Measurements from ENCODE around the gene SERGEF.
"Not testable (repeated sequence)": the region's sequence is repeated elsewhere in the genome, so short reads cannot be mapped to it uniquely, and the experiment has no call there.

SERGEF gene

GRCh38 chr11:17915500-17916143 is 97.2 kb downstream of the SERGEF start:
- H3K4me3 ChIP-seq (ENCODE audit: low read depth, low read length), result no peak overlapping the region

DNA sequence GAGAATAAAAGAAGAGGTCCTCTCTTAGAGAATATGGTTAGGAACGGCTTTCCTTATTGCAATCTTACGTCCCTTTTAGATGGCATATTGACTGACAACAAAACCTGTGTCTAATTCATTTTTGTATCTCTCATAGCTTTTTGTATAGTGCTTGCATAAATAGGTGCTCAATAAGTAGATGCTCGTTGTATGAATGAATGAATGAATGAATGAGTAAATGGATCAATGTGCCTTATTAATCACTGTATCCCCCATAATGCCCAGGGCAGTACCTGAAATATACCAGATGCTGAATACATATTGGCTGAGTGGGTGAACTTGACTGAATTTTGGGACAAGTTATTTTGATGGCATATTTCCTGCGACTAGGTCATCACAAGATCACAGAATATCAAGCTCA is 97.9 kb downstream of the SERGEF start:
- no peak overlapping the region for H3K4me3 ChIP-seq (ENCODE audit: low read depth, low read length)

- H3K4me3 ChIP-seq (ENCODE audit: low read depth, low read length), result no peak overlapping the region
Observed at GRCh38 chr11:17907046-17907445, 105.8 kb downstream of the SERGEF start.

- no peak overlapping the region for H3K4me3 ChIP-seq (ENCODE audit: low read depth, low read length)
Observed at GRCh38 chr11:17906436-17906835, 106.4 kb downstream of the SERGEF start.

- no peak overlapping the region for H3K4me3 ChIP-seq (ENCODE audit: low read depth, low read length)
Observed at GRCh38 chr11:17905477-17905876, 107.4 kb downstream of the SERGEF start.

- H3K4me3 ChIP-seq (ENCODE audit: low read depth, low read length), result no peak overlapping the region
Observed at GRCh38 chr11:17901481-17901880, 111.4 kb downstream of the SERGEF start.

DNA sequence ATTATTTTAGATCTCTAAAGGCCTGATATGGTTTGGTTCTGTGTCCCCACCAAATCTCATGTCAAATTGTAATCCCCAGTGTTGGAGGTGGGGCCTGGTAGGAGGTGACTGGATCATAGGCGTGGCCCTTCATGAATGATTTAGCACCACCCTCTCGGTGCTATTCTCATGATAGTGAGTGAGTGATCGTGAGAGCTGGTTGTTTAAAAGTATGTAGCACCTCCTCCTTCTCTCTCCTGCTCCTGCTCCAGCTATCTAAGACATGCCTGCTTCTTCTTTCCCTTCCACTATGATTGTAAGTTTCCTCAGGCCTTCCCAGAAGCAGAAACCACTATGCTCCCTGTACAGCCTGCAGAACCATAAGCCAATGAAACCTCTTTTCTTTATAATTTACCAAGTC is 114.1 kb downstream of the SERGEF start:
- H3K4me3 ChIP-seq (ENCODE audit: low read depth, low read length), result no peak overlapping the region

DNA sequence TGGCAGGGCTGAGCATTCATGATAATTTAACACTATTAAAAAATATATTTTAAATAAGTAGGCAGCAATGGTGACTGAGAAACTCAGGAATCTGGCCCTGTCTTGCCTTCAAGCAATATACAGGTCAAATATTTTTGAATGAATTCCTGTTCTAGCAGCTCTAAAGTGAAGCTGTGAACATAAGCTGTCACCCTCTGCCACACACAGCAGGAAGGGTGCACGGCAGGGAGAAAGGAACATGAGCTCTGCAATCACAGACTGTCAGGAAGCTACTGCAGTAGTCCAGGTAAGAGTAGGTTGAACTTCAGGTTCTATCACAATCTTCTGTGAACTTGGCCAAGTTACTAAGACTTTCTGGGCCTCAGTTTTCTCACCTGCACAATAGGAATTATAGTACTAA is 114.8 kb downstream of the SERGEF start:
- no peak overlapping the region for H3K4me3 ChIP-seq (ENCODE audit: low read depth, low read length)

- no peak overlapping the region for H3K4me3 ChIP-seq (ENCODE audit: low read depth, low read length)
Observed at GRCh38 chr11:17897495-17897894, 115.4 kb downstream of the SERGEF start.

DNA sequence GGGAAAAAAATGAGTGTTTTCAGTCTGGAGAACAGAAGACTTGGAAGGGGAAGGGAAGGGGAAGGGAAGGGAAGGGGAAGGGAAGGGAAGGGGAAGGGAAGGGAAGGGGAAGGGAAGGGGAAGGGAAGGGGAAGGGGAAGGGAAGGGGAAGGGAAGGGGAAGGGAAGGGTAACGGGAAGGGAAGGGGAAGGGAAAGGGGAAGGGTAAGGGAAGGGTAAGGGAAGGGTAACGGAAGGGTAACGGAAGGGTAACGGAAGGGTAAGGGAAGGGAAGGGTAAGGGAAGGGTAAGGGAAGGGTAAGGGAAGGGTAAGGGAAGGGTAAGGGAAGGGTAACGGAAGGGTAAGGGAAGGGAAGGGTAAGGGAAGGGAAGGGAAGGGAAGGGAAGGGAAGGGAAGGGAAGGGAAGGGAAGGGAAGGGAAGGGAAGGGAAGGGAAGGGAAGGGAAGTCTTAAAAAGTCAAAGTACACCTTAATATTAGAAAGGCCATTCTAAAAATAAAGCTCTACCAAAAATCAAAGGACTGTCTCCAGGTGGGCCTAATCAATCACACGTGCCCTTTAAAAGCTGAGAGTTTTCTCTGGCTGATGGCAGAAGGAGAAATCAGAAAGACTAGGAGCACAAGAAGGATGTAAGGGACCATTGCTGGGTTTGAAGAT is 116.2 kb downstream of the SERGEF start:
- not testable (repeated sequence) for H3K4me3 ChIP-seq (ENCODE audit: low read depth, low read length)

DNA sequence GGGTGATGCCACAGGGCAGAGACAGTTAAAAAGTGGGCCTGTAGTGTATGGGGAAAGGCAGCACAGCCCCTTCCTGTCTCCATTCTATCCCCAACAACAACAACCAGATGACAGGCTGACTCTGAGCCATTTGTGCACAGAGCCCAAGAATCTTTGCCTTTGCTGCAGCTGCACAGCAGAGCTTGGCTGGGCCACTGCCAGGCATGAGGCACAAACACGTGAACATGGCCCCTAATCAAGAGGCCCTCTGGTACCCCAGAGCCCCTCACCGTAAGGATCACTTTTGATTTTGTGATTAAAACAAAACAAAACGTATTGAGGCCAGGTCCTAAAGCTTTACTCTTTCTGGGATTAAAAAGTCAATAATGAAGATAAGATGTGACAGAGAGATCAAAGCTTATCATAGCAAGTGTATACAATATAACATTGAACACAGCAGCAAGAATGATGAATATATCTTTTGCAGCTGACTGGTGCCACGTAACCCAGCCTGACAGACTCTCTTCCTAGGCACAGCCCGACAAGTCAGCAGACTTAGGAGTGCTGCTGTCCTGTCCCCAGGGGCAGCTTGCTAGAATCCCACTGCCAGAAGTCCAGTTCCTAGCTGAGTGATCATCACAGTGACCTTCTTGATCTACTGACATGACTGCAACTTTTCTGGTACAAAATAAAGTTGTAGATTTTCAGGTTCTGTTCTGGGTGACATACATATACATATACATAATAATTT is 117.8 kb downstream of the SERGEF start:
- no peak overlapping the region for H3K4me3 ChIP-seq (ENCODE audit: low read depth, low read length)

DNA sequence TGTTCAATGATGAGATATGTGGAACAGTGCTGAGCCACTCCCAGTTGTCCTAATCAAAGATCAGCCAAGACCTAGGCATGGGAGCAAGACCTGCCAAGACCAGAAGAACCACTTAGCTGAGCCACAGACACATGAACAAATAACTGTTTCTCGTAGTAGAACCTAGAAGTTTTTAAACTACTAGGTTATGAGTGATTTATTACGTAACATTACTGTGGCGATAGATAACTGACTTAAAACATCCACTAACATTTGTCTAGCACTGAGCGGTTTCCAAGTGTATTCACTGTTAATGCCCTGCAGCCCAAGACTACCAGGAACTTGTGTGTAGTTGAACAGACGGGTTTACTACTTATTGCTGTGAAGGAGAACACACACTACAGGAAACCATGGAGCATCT is 120.4 kb downstream of the SERGEF start:
- H3K4me3 ChIP-seq (ENCODE audit: low read depth, low read length), result no peak overlapping the region

DNA sequence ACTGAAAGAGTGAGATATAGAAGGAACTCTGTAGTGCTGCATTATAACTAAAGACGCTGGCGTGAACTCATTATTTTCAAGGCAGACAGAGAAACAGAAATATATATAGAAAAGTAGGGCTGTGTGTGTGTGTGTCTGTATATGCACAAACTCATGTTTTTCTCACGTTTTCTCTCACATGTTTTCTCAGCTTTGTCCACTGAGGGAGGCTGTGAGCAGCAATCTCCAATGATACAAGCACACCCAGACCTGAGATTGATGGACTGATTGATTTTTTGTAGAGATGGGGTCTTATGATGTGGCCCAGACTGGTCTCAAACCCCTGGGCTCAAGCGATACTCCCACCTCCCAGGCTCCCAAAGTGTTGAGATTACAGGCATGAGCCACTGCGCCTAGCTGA is 122.5 kb downstream of the SERGEF start:
- no peak overlapping the region for H3K4me3 ChIP-seq (ENCODE audit: low read depth, low read length)

GRCh38 chr11:17887779-17888178 is 125.1 kb downstream of the SERGEF start:
- H3K4me3 ChIP-seq (ENCODE audit: low read depth, low read length), result no peak overlapping the region

GRCh38 chr11:17883946-17884345 is 128.9 kb downstream of the SERGEF start:
- H3K4me3 ChIP-seq (ENCODE audit: low read depth, low read length), result no peak overlapping the region

DNA sequence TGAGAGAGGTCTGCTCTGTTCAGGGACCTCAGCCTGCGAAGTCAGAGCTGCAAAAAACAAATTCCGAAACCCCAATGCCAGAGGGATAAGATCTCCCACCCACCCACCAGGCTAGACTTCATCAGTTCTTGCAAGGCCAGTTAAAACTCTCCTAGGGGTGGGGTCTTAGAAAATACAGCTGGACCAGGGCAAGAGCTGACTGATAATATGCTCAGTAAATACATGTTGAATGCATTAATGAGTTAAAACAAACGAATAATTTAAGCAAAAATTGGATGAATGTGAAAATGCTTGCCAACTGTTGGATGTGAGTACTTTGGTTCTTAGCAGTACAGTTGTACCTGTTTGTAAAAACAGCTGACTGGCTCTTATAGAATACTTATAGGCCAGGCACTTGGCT is 129.8 kb downstream of the SERGEF start:
- no peak overlapping the region for H3K4me3 ChIP-seq (ENCODE audit: low read depth, low read length)

DNA sequence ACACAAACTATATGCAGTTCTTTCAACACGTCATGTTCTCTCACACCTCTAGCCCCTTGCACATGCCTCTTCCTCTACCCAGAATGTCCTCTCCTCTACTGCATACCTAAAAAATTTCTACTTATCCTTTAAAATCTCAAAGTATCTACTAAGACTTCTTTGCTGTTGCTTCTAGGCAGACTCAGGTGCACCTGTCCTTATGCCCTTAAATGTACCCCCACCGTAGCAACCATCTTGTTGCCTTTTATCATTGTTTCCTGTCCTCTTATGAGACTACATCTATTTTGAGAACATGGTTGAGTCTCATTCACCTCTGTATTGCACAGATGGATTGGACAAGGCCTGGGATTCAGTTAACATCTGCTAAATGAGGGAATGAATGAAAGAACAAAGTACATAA is 134.1 kb downstream of the SERGEF start:
- H3K4me3 ChIP-seq (ENCODE audit: low read depth, low read length), result no peak overlapping the region

DNA sequence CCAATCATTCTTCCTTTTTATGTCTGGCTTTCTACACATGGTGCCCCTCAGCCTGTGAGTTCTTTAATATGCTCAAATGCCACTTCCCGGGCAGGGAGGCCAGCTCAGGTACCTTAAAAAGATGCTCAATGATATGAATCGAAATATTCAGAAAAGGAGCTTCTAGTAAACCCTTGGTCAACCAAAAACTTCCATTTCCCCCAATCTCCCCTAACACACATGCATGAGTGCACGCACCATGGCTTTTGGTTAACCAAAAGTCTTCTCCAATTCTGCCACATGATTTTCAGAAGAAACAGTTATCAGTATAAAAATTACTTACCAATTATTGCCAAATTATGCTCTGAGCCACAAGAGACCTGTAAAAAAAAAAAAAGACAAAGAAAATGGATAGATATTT is 135.0 kb downstream of the SERGEF start:
- no peak overlapping the region for H3K4me3 ChIP-seq (ENCODE audit: low read depth, low read length)

DNA sequence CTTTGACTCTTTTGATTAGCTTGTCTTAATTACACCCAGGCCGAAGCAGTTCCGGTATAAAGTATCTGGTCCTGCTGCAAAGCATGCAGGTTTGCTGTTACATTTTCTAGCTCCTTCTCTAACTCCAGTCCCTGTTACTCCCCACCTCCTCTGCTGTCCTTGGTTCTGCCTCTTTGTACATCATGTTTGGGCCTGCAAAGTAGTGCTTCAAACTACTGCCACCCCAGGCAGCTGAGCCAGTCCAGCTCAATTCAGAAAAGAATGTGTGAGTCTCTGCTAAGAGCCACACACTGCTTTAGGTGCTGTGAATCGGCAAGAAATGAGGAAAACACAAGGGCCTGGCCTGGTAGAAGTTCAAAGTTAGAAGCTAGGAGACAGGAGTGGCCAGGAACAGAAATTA is 136.0 kb downstream of the SERGEF start:
- H3K4me3 ChIP-seq (ENCODE audit: low read depth, low read length), result no peak overlapping the region

DNA sequence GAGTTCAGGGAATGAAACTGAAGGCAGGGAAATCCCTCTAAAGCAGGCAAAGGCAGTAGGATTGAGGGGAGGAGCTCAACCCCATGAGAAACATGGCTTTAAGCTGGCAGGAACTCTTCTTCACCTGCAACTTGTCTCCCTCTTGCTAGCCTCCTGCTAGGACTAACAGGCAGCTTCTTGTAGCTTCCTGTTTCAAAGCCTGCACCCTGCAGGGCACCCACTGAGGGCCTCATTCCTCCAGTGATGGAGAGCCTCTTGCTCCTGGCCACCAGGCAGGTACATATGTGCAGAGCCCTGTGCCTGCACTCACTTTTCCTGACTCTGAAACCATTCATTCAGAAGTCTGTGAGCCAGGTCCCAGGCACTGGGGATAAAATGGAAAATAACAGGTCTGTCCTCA is 137.0 kb downstream of the SERGEF start:
- no peak overlapping the region for H3K4me3 ChIP-seq (ENCODE audit: low read depth, low read length)

GRCh38 chr11:17873586-17873985 is 139.3 kb downstream of the SERGEF start:
- no peak overlapping the region for H3K4me3 ChIP-seq (ENCODE audit: low read depth, low read length)

- not testable (repeated sequence) for H3K4me3 ChIP-seq (ENCODE audit: low read depth, low read length)
Observed at GRCh38 chr11:17868398-17868797, 144.4 kb downstream of the SERGEF start.

Data from iPS-11a (cell line).